Stimulated activated CD8-positive, alpha-beta memory T cell treated with anti-CD3 and anti-CD28 coated beads, Interleukin-4, amount 100 ng/mL, for 4 hours (primary cell): ENCODE measurements around the gene CSNK1G2.

ENCODE experiments used
- DNase-seq, 2 donors: peaks; one replicate each; pipeline ENCODE4 v3.0.0-alpha.2; 2020; ENCODE audit warnings: low read depth in 2 of 2, low spot score in 1 of 2

The CSNK1G2 gene

GRCh38 chr19:1967087-1967608 lies 26.2 kb downstream of the CSNK1G2 start:
- no peak for DNase-seq

DNA sequence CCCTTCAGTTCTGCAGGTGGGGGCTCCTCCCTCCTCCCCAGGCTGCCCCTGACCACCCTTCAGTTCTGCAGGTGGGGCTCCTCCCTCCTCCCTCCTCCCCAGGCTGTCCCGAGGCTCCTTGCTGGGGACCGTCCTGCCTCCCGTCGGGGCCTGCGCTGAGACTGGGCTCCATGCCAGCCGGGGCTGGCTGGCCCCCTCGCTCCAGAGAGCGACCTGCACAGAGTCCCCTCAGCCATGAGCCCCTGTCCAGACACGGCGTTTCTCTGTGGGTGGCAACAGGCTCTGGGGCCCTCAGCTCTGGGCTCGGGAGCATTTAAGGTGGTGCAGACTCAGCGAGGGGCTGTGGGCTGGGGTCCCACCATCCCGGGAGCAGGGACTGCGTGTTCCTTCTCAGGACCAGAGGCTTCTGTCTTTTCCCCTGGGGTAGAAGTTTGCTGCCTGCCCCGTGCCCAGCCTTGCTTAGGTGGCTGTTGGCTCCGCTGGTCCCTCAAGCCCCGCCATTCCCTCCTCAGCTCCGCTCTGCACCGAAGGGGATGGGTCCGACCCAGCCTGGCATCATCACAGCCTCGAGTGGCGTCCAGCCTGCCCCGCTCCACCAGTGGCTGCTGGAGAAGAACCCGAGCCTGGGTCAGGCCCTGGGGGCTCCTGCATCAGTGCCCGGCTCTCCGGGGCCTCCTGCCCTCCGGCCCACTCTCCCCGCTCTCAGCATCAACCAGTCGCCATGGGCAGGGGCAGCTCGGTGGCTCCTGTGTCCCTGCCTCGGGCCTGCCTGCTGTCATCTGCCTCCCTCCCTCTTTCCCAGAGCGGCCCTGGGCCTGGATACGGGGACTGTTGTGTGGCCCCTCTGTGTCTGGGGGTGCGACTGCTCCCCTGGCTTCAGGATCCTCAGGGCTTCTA lies 27.6 kb downstream of the CSNK1G2 start:
- no peak for DNase-seq

DNA sequence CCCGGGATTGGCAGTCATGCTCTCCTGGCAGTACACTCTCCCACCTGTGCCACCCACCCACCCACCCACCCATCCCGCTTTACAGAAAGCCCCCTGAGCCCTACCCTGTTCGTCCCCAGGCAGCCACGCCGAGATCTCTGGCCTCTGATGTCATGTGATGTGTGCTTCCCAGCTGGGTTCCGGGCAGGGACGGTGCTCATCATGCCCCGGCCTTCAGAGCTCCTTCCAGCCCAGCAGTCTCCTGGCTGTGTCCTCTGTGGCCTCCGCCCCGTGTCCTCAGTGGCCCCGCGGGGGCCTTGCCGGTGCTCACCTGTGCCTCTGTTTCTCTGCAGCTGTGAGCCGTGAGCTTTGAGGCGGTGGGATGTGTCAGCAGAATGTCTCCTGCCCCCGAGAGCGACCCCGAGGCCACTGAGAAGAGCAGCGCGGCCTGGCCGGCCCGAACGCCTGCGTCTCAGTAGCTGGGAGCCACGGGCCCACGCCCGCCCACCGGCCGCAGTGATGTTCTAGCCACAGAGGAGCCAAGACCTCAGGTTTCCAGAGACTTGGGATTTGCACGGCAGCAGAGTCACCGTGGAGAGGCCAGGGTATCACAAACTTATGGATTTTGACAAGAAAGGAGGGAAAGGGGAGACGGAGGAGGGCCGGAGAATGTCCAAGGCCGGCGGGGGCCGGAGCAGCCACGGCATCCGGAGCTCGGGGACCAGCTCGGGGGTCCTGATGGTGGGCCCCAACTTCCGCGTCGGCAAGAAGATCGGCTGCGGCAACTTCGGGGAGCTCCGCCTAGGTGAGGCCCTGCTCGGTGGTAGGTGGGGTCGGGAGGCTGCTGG lies 28.4 kb downstream of the CSNK1G2 start:
- no peak for DNase-seq

GRCh38 chr19:1970003-1970805 lies 29.2 kb downstream of the CSNK1G2 start:
- DNase-seq = no peak

DNA sequence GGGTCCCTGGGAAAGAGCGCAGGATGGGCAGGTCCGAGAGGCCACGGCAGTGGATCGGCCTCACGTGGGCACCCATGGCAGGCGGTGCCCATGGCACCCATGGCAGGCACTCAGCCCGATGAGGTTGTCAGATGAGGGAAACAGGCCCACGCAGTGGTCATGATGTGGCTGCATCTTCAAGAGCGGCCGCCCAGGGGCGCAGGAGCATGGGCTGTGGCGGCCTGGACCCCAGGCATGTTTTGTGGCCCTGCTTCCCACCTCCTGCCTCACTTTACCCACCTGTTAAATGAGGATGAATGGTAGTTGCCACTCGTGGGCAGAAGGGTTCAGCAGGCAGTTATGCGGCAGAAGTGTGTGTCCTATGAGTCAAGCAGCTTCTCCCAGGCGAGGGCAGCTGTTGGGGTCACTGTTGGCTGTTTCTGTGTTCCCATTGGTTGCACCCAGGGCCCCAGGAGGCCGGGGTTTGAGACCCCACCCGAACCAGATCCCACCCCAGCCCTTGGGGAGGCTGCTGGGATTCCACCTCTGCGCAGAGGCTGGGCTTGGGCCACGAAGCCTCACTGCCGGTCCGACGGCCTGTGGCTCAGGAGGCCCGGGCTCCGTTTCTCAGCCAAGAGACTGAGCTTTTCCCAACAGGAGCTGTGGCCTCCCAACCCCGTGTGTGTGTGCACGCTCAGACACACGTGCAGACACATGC lies 30.0 kb downstream of the CSNK1G2 start:
- no peak for DNase-seq

- DNase-seq = no peak
Observed at GRCh38 chr19:1974381-1975161, 33.6 kb downstream of the CSNK1G2 start.

DNA sequence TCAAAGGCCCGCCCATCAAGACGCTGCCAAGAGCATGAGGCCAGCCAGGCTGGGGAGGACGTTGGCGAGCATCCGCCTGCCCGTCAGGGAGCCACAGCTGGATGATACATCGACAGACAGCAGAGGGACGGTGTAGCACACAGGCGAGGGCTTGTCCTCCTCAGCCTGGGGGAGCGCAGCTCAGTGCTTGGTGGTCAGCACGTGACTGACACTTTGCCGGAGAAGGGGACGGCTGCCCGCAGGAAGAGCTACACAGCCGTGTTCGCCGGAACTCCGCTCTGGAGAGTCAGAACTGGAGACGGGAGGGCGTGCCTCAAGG lies 34.1 kb downstream of the CSNK1G2 start:
- no peak for DNase-seq

GRCh38 chr19:1977120-1977519 lies 36.1 kb downstream of the CSNK1G2 start:
- DNase-seq = no peak

DNA sequence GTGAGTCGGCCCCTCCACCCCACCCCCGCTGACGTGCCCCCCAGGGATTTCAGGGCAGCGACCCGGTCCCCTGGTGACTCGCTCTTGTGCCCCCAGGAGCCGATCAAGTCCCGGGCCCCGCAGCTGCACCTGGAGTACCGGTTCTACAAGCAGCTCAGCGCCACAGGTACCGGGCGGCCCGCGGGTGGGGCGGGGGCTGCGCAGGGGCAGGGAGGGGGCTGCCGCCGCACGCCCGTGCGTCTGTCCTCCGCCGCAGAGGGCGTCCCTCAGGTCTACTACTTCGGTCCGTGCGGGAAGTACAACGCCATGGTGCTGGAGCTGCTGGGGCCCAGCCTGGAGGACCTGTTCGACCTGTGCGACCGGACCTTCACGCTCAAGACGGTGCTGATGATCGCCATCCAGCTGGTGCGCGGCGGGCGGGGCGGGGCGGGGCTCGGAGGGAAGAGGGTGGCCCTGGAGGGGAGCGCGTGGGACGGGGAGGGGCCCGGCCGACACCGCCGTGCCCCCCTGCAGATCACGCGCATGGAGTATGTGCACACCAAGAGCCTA lies 37.4 kb downstream of the CSNK1G2 start:
- DNase-seq = no peak

GRCh38 chr19:1979017-1979416 lies 38.0 kb downstream of the CSNK1G2 start:
- no peak for DNase-seq

DNA sequence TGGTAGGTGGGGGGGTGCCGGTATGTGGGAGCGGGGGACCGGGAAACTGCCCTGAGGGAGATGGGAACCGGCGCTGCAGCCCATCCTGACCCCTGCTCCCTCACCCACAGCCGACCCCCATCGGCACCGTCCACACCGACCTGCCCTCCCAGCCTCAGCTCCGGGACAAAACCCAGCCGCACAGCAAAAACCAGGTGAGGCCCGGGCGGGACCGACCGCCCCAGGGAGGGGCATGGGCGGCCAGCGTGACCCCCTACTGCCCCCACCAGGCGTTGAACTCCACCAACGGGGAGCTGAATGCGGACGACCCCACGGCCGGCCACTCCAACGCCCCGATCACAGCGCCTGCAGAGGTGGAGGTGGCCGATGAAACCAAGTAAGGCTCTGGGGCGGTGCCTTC lies 38.7 kb downstream of the CSNK1G2 start:
- no peak for DNase-seq

DNA sequence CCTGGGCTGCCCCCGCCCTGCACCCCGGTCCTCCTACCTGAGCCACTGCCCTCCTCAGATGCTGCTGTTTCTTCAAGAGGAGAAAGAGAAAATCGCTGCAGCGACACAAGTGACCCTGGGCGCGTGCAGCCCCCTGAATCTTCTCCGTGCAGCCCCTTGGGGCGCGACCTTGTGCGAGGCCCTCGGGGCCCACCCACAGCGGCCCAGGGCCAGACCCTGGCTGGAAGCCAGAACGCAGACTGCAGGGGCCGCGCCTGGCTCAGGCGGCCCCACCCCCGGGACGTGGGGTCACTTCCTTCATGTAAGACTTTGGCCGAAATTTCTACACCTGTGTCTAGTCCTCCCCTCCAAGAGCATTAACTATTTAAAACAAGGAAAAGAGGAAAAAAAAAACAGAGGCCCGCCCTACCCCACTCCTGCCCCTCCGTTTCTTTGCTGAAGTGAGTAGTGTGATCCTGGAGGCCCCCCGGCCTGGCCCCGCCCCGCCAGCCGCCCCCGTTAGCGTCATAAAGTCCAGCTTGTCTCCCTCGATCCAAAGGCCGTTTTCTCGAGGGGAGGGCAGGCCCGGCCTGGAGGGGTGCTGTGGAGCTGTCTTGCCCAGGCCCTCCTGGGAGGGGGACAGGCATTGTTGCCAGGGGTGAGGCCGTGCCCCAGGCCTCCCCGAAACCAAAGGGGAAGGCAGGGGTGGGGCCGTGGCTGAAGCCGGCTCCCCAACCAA lies 39.3 kb downstream of the CSNK1G2 start:
- DNase-seq = no peak

DNA sequence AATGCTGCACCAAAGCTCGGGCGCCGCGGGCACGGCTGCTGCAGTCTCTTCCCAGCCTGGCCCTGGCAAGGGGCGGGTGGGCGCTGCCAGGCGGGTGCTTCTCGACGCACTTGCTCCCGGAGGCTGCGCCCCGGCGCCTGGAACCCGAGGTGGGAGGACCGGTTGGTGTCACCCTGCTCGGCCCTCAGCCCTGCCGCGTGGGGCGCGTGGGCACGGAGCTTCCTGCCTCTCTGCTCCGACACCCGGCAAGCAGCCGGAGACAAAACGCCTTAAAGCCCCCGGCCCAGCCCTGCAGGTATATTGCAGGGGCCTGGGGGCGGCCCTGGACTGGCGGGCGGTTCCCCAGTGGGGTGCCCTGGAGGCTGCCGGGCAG lies 39.8 kb downstream of the CSNK1G2 start:
- DNase-seq = no peak

GRCh38 chr19:1981253-1981652 lies 40.3 kb downstream of the CSNK1G2 start:
- no peak for DNase-seq

DNA sequence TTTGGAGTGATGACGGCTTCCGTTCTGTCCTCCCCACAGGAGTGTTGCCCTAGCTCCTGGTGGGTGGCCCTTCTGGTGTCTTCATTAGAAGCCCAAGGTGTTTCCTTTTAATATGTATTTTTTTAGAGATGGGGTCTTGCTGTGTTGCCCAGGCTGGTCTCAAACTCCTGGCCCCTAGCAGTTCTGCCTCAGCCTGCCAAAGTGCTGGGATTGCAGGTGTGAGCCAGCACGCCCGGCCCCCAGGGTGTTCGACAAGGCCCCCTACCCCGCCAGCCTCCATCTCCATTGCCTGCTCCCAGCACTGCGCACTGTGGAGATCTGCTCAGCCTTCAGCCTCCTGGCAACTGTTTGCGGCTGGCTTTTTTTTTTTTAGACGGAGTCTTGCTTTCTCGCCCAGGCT lies 43.4 kb downstream of the CSNK1G2 start:
- no peak for DNase-seq

DNA sequence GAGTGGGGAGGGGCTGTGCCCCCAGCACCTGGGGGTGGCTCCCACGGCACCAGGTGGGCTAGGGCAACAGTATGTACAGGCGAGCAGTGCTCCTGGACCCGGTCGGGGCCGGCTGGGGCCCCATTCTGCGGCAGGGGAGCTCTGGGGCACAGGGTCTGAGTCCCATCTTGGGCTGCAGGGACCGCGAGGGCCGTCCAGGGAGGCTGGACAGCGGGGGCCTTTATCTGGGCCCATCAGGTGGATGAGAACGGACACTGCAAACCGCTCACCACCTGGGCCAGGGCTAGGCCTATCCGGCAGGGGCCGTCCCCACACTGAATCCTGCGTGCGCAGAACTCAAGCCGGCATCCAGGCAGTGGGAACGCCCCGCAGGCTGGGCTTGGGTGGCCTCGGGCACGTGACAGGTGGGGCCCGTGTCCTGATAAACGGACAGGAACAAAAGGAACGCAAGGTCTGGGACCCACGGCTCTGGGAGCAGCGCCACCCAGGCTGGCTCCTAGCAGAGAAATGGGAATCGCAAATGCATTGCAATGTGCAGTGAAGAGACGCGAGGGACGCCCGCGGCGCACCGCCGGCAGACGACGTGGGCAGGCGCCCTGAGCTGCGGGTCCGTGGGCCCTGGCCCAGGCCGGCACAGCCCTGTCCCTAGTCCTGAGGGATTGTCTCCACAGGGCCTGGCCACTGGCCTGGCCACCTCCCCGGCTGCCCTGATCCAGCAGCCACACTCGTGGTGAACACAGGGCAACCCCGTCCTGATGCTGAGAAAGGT lies 44.8 kb downstream of the CSNK1G2 start:
- DNase-seq = no peak

GRCh38 chr19:1986357-1987162 lies 45.6 kb downstream of the CSNK1G2 start:
- DNase-seq = no peak
